Measurements from ENCODE around the gene OAS3. TPM values are rescaled to one million over a fixed set of nuclear protein-coding genes. Genes with fewer than 3 reads are reported as not detected.

The OAS3 gene
- total and polyA plus RNA-seq, 4 experiments from 2014 or later: 14.4 to 31.3 (median 21.4) TPM

GRCh38 chr12:112930350-112930749 lies 7.9 kb upstream of the OAS3 start:
- POLR2A ChIA-PET (ENCODE audit: partially characterized antibody): no interaction called here
- peaks cover 0 to 6% (median 4%) of the 10 kb centered on the region in 4 donors for H3K4me1 Mint-ChIP-seq
- Histone ChIP-seq H3K9me3 (ENCODE audit: control insufficient read depth in 1 of 2, low read length in 2 of 2) (no peaks in the 10 kb centered on the region), H3K27ac (ENCODE audit: low read depth, low read length) (no peak overlapping the region), H3K36me3 (ENCODE audit: insufficient read depth, low read length) (no peaks in the 10 kb centered on the region), H3K4me3 (ENCODE audit: low read length in 2 of 2) (no peak overlapping the region), H3K27me3 (ENCODE audit: insufficient read depth, low read length) (no peaks in the 10 kb centered on the region), H3K4me1 (ENCODE audit: insufficient read depth, low read length) (no peaks in the 10 kb centered on the region)
- H3K4me3 Mint-ChIP-seq: no peak overlapping the region
- H3K9me3 Mint-ChIP-seq: peaks cover 0 to 8% (median 3%) of the 10 kb centered on the region in 8 donors
- intact Hi-C loops (cut with micrococcal nuclease): no loop called here
- peaks cover 0 to 33% of the 10 kb centered on the region in 2 donors for H3K36me3 Mint-ChIP-seq
- CTCF ChIA-PET (ENCODE audit: partially characterized antibody): interaction anchor here (1.1 to 3.1 kb wide), 3 partner anchors 14 to 48 kb away, joined by 4 to 13 read pairs (median 4); partner anchors contain the start of gene OAS2
- no peak for DNase-seq
- no peak overlapping the region for H3K27ac Mint-ChIP-seq
- no peaks in the 10 kb centered on the region for H3K27me3 Mint-ChIP-seq

- Histone ChIP-seq H3K36me3 (ENCODE audit: insufficient read depth, low read length) (no peaks in the 10 kb centered on the region), H3K27me3 (ENCODE audit: insufficient read depth, low read length) (no peaks in the 10 kb centered on the region), H3K4me3 (ENCODE audit: low read length in 2 of 2) (no peak overlapping the region), H3K9me3 (ENCODE audit: control insufficient read depth in 1 of 2, low read length in 2 of 2) (no peaks in the 10 kb centered on the region), H3K27ac (ENCODE audit: low read depth, low read length) (no peak overlapping the region), H3K4me1 (ENCODE audit: insufficient read depth, low read length) (peaks cover 5% of the 10 kb centered on the region)
- CTCF ChIA-PET (ENCODE audit: partially characterized antibody): interaction anchor here (3.1 kb wide), 1 partner anchor 32 kb away, joined by 13 read pairs; no protein-coding TSS in a partner anchor
- no peaks in the 10 kb centered on the region for H3K27me3 Mint-ChIP-seq
- no peak overlapping the region for H3K4me3 Mint-ChIP-seq
- H3K9me3 Mint-ChIP-seq: peaks cover 0 to 5% (median 0%) of the 10 kb centered on the region in 8 donors
- intact Hi-C loops (cut with micrococcal nuclease): no loop called here
- POLR2A ChIA-PET (ENCODE audit: partially characterized antibody): no interaction called here
- peaks cover 0 to 21% of the 10 kb centered on the region in 2 donors for H3K36me3 Mint-ChIP-seq
- DNase-seq: no peak
- peaks cover 6 to 14% (median 11%) of the 10 kb centered on the region in 4 donors for H3K4me1 Mint-ChIP-seq
- H3K27ac Mint-ChIP-seq: peak overlapping the region in 4 of 7 donors; percentile 5 to 79 (median 62)
Observed at GRCh38 chr12:112932485-112933128, 5.7 kb upstream of the OAS3 start.

- H3K36me3 ChIP-seq (ENCODE audit: insufficient read depth, low read length): no peaks in the 10 kb centered on the region
- peak overlapping the region in 4 of 7 donors; percentile 5 to 79 (median 62) for H3K27ac Mint-ChIP-seq
- peaks cover 11 to 19% (median 16%) of the 10 kb centered on the region in 4 donors for H3K4me1 Mint-ChIP-seq
- no peak for DNase-seq
- no peak overlapping the region for H3K4me3 Mint-ChIP-seq
- ChIA-PET POLR2A (ENCODE audit: partially characterized antibody) (no interaction called here), CTCF (ENCODE audit: partially characterized antibody) (interaction anchor here (0.7 kb wide), 1 partner anchor 32 kb away, joined by 4 read pairs; no protein-coding TSS in a partner anchor)
- no peaks in the 10 kb centered on the region for H3K27me3 ChIP-seq (ENCODE audit: insufficient read depth, low read length)
- intact Hi-C loops (cut with micrococcal nuclease): no loop called here
- H3K9me3 Mint-ChIP-seq: peaks cover 0 to 5% (median 0%) of the 10 kb centered on the region in 8 donors
- H3K9me3 ChIP-seq (ENCODE audit: control insufficient read depth in 1 of 2, low read length in 2 of 2): no peaks in the 10 kb centered on the region
- H3K36me3 Mint-ChIP-seq: peaks cover 2 to 18% of the 10 kb centered on the region in 2 donors
- H3K4me3 ChIP-seq (ENCODE audit: low read length in 2 of 2): no peak overlapping the region
- peaks cover 9% of the 10 kb centered on the region for H3K4me1 ChIP-seq (ENCODE audit: insufficient read depth, low read length)
- H3K27me3 Mint-ChIP-seq: no peaks in the 10 kb centered on the region
- H3K27ac ChIP-seq (ENCODE audit: low read depth, low read length): no peak overlapping the region
Observed at GRCh38 chr12:112933129-112933505, 5.2 kb upstream of the OAS3 start.

- no peaks in the 10 kb centered on the region for H3K36me3 ChIP-seq (ENCODE audit: insufficient read depth, low read length)
- Mint-ChIP-seq H3K27me3 (no peaks in the 10 kb centered on the region), H3K36me3 (peaks cover 0 to 5% of the 10 kb centered on the region in 2 donors), H3K27ac (peak overlapping the region in 6 of 7 donors; percentile 37 to 93 (median 68)), H3K4me3 (peak overlapping the region in 1 of 8 donors; percentile 5), H3K9me3 (peaks cover 0 to 5% (median 0%) of the 10 kb centered on the region in 8 donors), H3K4me1 (peaks cover 28 to 41% (median 34%) of the 10 kb centered on the region in 4 donors)
- H3K9me3 ChIP-seq (ENCODE audit: control insufficient read depth in 1 of 2, low read length in 2 of 2): no peaks in the 10 kb centered on the region
- intact Hi-C loops (cut with micrococcal nuclease): no loop called here
- H3K27ac ChIP-seq (ENCODE audit: low read depth, low read length): no peak overlapping the region
- DNase-seq: no peak
- ChIA-PET CTCF (ENCODE audit: partially characterized antibody) (no interaction called here), POLR2A (ENCODE audit: partially characterized antibody) (interaction anchor here (2.5 to 6.0 kb wide), 2 partner anchors 29 to 42 kb away, joined by 38 to 84 read pairs; partner anchors contain the start of genes OAS1 and OAS2)
- no peak overlapping the region for H3K4me3 ChIP-seq (ENCODE audit: low read length in 2 of 2)
- H3K4me1 ChIP-seq (ENCODE audit: insufficient read depth, low read length): peaks cover 32% of the 10 kb centered on the region
- no peaks in the 10 kb centered on the region for H3K27me3 ChIP-seq (ENCODE audit: insufficient read depth, low read length)
Observed at GRCh38 chr12:112936264-112936663, 2.0 kb upstream of the OAS3 start.

GRCh38 chr12:112936927-112937326 lies 1.3 kb upstream of the OAS3 start:
- Histone ChIP-seq H3K36me3 (ENCODE audit: insufficient read depth, low read length) (no peaks in the 10 kb centered on the region), H3K27ac (ENCODE audit: low read depth, low read length) (peak overlapping the region; percentile 72), H3K4me1 (ENCODE audit: insufficient read depth, low read length) (peaks cover 35% of the 10 kb centered on the region), H3K9me3 (ENCODE audit: control insufficient read depth in 1 of 2, low read length in 2 of 2) (no peaks in the 10 kb centered on the region), H3K4me3 (ENCODE audit: low read length in 2 of 2) (no peak overlapping the region), H3K27me3 (ENCODE audit: insufficient read depth, low read length) (no peaks in the 10 kb centered on the region)
- Mint-ChIP-seq H3K4me3 (peak overlapping the region in 7 of 8 donors; percentile 17 to 93 (median 49)), H3K27me3 (no peaks in the 10 kb centered on the region), H3K36me3 (peaks cover 0 to 6% of the 10 kb centered on the region in 2 donors), H3K4me1 (peaks cover 28 to 45% (median 34%) of the 10 kb centered on the region in 4 donors), H3K9me3 (peaks cover 0 to 5% (median 0%) of the 10 kb centered on the region in 8 donors), H3K27ac (peak overlapping the region; percentile 70 to 93 (median 84))
- POLR2A ChIA-PET (ENCODE audit: partially characterized antibody): interaction anchor here (1.6 to 6.0 kb wide), 3 partner anchors 29 to 41 kb away, joined by 10 to 84 read pairs (median 38); partner anchors contain the start of genes OAS1 and OAS2
- CTCF ChIA-PET (ENCODE audit: partially characterized antibody): interaction anchor here (1.4 to 2.0 kb wide), 4 partner anchors 30 to 41 kb away, joined by 5 to 14 read pairs (median 5); partner anchors contain the start of genes OAS1 and OAS2
- intact Hi-C loops (cut with micrococcal nuclease): no loop called here
- no peak for DNase-seq

- peaks cover 28 to 45% (median 36%) of the 10 kb centered on the region in 4 donors for H3K4me1 Mint-ChIP-seq
- intact Hi-C loops (cut with micrococcal nuclease): loop anchor here (1.0 to 2.0 kb wide), 3 partner anchors 32 to 397 kb away; partner anchors contain the start of genes OAS1, OAS2 and SLC8B1
- Histone ChIP-seq H3K27me3 (ENCODE audit: insufficient read depth, low read length) (no peaks in the 10 kb centered on the region), H3K36me3 (ENCODE audit: insufficient read depth, low read length) (no peaks in the 10 kb centered on the region), H3K4me3 (ENCODE audit: low read length in 2 of 2) (peak overlapping the region; percentile 72 to 84), H3K9me3 (ENCODE audit: control insufficient read depth in 1 of 2, low read length in 2 of 2) (no peaks in the 10 kb centered on the region), H3K27ac (ENCODE audit: low read depth, low read length) (peak overlapping the region; percentile 72), H3K4me1 (ENCODE audit: insufficient read depth, low read length) (peaks cover 35% of the 10 kb centered on the region)
- H3K9me3 Mint-ChIP-seq: peaks cover 0 to 5% (median 0%) of the 10 kb centered on the region in 8 donors
- peak overlapping the region; percentile 85 to 98 (median 96) for H3K27ac Mint-ChIP-seq
- H3K36me3 Mint-ChIP-seq: peaks cover 0 to 9% of the 10 kb centered on the region in 2 donors
- CTCF ChIA-PET (ENCODE audit: partially characterized antibody): interaction anchor here (1.7 to 2.7 kb wide), 4 partner anchors 36 to 40 kb away, joined by 5 to 14 read pairs (median 8); partner anchors contain the start of gene OAS2
- POLR2A ChIA-PET (ENCODE audit: partially characterized antibody): interaction anchor here (1.1 to 6.0 kb wide), 7 partner anchors 10 to 118 kb away, joined by 3 to 84 read pairs (median 7); partner anchors contain the start of genes OAS1 and OAS2
- no peak for DNase-seq
- no peaks in the 10 kb centered on the region for H3K27me3 Mint-ChIP-seq
- peak overlapping the region; percentile 87 to 100 (median 94) for H3K4me3 Mint-ChIP-seq
Observed at GRCh38 chr12:112938751-112939150, 477 bp downstream of the OAS3 start.
